Inflammatory macrophage treated with lipopolysaccharide for 4 hours (primary cell): Measurements from ENCODE around the gene GNAQ.
"Not testable (repeated sequence)": the region's sequence is repeated elsewhere in the genome, so short reads cannot be mapped to it uniquely, and the experiment has no call there.

Experiments
- DNase-seq: peaks from one replicate; pipeline ENCODE4 v3.0.0-alpha.2; 2020

The GNAQ gene

GRCh38 chr9:77764894-77765780, 266.5 kb downstream of the GNAQ start:
- DNase-seq, result peak; percentile 56

GRCh38 chr9:77763566-77763965, 268.0 kb downstream of the GNAQ start:
- DNase-seq, result no peak

- DNase-seq, result not testable (repeated sequence)
Observed at GRCh38 chr9:77760919-77761318, 270.7 kb downstream of the GNAQ start.

- no peak for DNase-seq
Observed at GRCh38 chr9:77759391-77759790, 272.2 kb downstream of the GNAQ start.

GRCh38 chr9:77756449-77756848, 275.2 kb downstream of the GNAQ start:
- no peak for DNase-seq

- DNase-seq, result no peak
Observed at GRCh38 chr9:77753180-77753579, 278.4 kb downstream of the GNAQ start.

GRCh38 chr9:77752554-77752953, 279.1 kb downstream of the GNAQ start:
- no peak for DNase-seq

GRCh38 chr9:77751341-77752091, 280.1 kb downstream of the GNAQ start:
- peak; percentile 56 for DNase-seq

GRCh38 chr9:77750981-77751340, 280.6 kb downstream of the GNAQ start:
- DNase-seq, result no peak

- DNase-seq, result peak; percentile 36
Observed at GRCh38 chr9:77750284-77750683, 281.3 kb downstream of the GNAQ start.

GRCh38 chr9:77748214-77748772, 283.3 kb downstream of the GNAQ start:
- no peak for DNase-seq

- DNase-seq, result no peak
Observed at GRCh38 chr9:77747163-77747562, 284.4 kb downstream of the GNAQ start.

GRCh38 chr9:77744841-77745430, 286.7 kb downstream of the GNAQ start:
- DNase-seq, result no peak

- no peak for DNase-seq
Observed at GRCh38 chr9:77743386-77743785, 288.2 kb downstream of the GNAQ start.

GRCh38 chr9:77738932-77739331, 292.7 kb downstream of the GNAQ start:
- DNase-seq, result no peak

GRCh38 chr9:77735494-77735893, 296.1 kb downstream of the GNAQ start:
- DNase-seq, result no peak

- DNase-seq, result no peak
Observed at GRCh38 chr9:77731930-77732329, 299.7 kb downstream of the GNAQ start.

- no peak for DNase-seq
Observed at GRCh38 chr9:77731008-77731698, 300.5 kb downstream of the GNAQ start.

- DNase-seq, result no peak
Observed at GRCh38 chr9:77729177-77729576, 302.4 kb downstream of the GNAQ start.

GRCh38 chr9:77726814-77727213, 304.8 kb downstream of the GNAQ start:
- DNase-seq, result no peak

- DNase-seq, result no peak
Observed at GRCh38 chr9:77726289-77726688, 305.3 kb downstream of the GNAQ start.

- DNase-seq, result no peak
Observed at GRCh38 chr9:77725820-77726219, 305.8 kb downstream of the GNAQ start.
